D721Med (cell line): ENCODE data around the gene PLCZ1.

Source experiments
- DNase-seq: peaks from one replicate; pipeline ENCODE4 v3.0.0; 2011; ENCODE audit warnings: low spot score; ENCODE audit not compliant: insufficient read length
- FAIRE-seq: peaks from 2 replicates; lab custom pipeline; 2011; peaks lifted over from hg19 to GRCh38; lab: Jason Lieb, UNC
- CTCF ChIP-seq: IDR thresholded peaks from 2 replicates; pipeline ENCODE4 v1.5.1; 2012; ENCODE audit warnings: mild to moderate bottlenecking, control low read depth; ENCODE audit not compliant: insufficient read depth; ENCODE audit errors: missing control alignments

The PLCZ1 gene

GRCh38 chr12:18752947-18753346, 15.1 kb upstream of the PLCZ1 start:
- TF ChIP-seq CTCF, result no peak
- DNase-seq, result no peak
- no peak for FAIRE-seq

GRCh38 chr12:18752280-18752920, 14.6 kb upstream of the PLCZ1 start:
- TF ChIP-seq CTCF, result no peak
- DNase-seq (no peak), FAIRE-seq (no peak)

DNA sequence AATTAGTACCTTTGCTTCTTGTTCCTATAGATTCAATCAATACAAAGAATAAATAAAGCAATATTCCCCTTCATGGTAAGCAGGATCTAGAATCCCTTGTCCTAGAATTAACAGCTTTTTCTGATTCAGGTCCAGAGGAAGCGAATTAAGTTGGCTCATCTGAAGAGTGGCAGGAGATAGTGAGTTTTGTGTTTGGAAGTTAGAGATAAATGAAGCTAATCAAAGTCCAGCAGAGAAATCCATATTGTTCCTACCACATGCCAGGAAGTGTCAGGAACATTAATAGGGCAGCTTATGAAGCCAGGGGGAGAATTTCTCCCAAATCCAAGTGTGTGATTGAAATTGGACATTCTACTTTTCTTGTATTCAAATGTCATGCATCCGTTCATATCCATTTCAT, 14.1 kb upstream of the PLCZ1 start:
- no peak for TF ChIP-seq CTCF
- DNase-seq, result no peak
- FAIRE-seq, result no peak

DNA sequence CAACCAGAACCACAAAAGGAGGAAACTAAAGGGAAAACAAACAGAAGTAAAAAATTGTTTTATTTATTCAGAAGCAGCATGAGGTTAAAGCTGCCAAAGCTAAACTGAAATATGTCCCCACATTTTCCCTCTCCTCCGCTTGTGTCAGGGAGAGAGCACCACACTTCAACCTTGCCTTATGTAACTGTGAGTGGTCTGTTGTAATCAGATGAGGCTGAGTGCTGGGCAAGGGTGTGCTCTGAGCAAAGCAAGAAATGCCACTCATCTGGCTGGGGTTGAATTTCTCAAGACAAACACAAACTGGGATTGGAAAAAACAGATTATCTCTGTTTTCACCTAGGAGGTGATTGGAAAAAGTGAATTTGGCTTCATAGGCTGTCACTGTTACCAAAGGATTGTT, 12.3 kb upstream of the PLCZ1 start:
- DNase-seq (no peak), FAIRE-seq (no peak)
- no peak for TF ChIP-seq CTCF

- no peak for TF ChIP-seq CTCF
- no peak for DNase-seq
- FAIRE-seq, result no peak
Observed at GRCh38 chr12:18749386-18749957, 11.7 kb upstream of the PLCZ1 start.

GRCh38 chr12:18747895-18748294, 10.1 kb upstream of the PLCZ1 start:
- TF ChIP-seq CTCF, result no peak
- no peak for FAIRE-seq
- DNase-seq, result no peak

DNA sequence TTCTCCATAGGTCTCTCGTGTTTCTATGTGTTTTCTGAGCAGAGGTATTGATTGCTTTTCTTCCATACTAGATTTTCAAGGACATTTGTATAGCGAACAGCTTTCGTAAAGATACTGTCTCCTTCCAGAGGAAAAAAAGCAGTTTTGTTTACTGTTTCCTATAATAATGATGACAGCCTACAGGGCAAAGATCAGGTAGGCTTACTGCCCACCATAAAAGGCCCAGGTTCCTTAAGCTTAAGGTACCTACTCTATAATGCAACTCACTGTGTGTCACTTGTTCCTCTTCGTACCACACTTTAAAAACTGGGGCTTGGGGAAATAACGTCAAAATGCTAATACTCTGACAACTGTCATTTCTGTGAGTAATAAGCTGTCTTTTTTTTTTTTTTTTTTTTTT, 6.7 kb downstream of the PLCZ1 start:
- TF ChIP-seq CTCF, result no peak
- FAIRE-seq, result no peak
- no peak for DNase-seq
